Measurements from ENCODE around the gene SPG7. TPM values are rescaled to one million over a fixed set of nuclear protein-coding genes. Genes with fewer than 3 reads are reported as not detected.

SPG7 gene
- total RNA-seq, 1 experiment from 2014 or later: 119 TPM

GRCh38 chr16:89545831-89546574 is 37.8 kb downstream of the SPG7 start:
- no peak overlapping the region for H2AFZ ChIP-seq (ENCODE audit: low read length)
- no peak overlapping the region for H4K91ac ChIP-seq (ENCODE audit: insufficient read length, low read depth, low read length)
- no peak overlapping the region for H2BK120ac ChIP-seq (ENCODE audit: low read depth, low read length, poor library complexity, severe bottlenecking)
- H3K27me3 ChIP-seq (ENCODE audit: insufficient read depth, low read length): no peaks in the 10 kb centered on the region
- H4K8ac ChIP-seq (replicated peaks; ENCODE audit: insufficient read length, low read depth, low read length): no peak overlapping the region
- Mint-ChIP-seq H3K27me3 (ENCODE audit: low read depth) (no peaks in the 10 kb centered on the region), H3K4me1 (no peaks in the 10 kb centered on the region), H3K4me3 (no peak overlapping the region), H3K36me3 (ENCODE audit: insufficient read depth in 1 of 3, low read depth in 3 of 3) (peaks cover 17 to 75% (median 70%) of the 10 kb centered on the region in 3 experiments; a peak in 5 of 7 replicates), H3K27ac (no peak overlapping the region), H3K9me3 (no peaks in the 10 kb centered on the region)
- no peak overlapping the region for H3K23ac ChIP-seq (ENCODE audit: insufficient read length, low read depth, low read length)
- no peaks in the 10 kb centered on the region for H3K79me1 ChIP-seq (ENCODE audit: insufficient read depth, low read depth, low read length, poor library complexity, severe bottlenecking)
- no peaks in the 10 kb centered on the region for H3K79me2 ChIP-seq (ENCODE audit: insufficient read depth, low read length)
- no peak for DNase-seq
- H2BK20ac ChIP-seq (ENCODE audit: low read depth, low read length, poor library complexity, severe bottlenecking): no peak overlapping the region
- WGBS (ENCODE audit: extremely low coverage, insufficient read length, low lambda C conversion rate): no CpG with 5 or more reads among the region's 26 CpGs
- H3K18ac ChIP-seq (ENCODE audit: insufficient read length, low read depth, low read length): no peak overlapping the region
- no peak overlapping the region for H2AK5ac ChIP-seq (ENCODE audit: insufficient read length, low read length)
- H3K4me1 ChIP-seq (ENCODE audit: insufficient read depth, low read length): no peaks in the 10 kb centered on the region
- no peaks in the 10 kb centered on the region for H4K20me1 ChIP-seq (ENCODE audit: control insufficient read depth, insufficient read depth, insufficient read length)
- H3K9ac ChIP-seq (ENCODE audit: extremely low read depth, insufficient read length, low read length): no peak overlapping the region
- no peak overlapping the region for H3K4ac ChIP-seq (ENCODE audit: low read depth, low read length)
- no peak overlapping the region for H2BK5ac ChIP-seq (ENCODE audit: insufficient read length, low read length)
- TF ChIP-seq CTCF (conservative IDR thresholded peaks at IDR 0.05): no peak
- H2BK12ac ChIP-seq (ENCODE audit: insufficient read length, low read depth, low read length): no peak overlapping the region
- no peak overlapping the region for H2BK15ac ChIP-seq (ENCODE audit: low read depth, low read length)
- no peaks in the 10 kb centered on the region for H3K9me3 ChIP-seq (ENCODE audit: control insufficient read depth, low read depth, low read length)
- H4K5ac ChIP-seq (ENCODE audit: insufficient read length, low read depth, low read length): no peak overlapping the region
- no peak overlapping the region for H3T11ph ChIP-seq (ENCODE audit: low read length)
- no peaks in the 10 kb centered on the region for H3K23me2 ChIP-seq (ENCODE audit: insufficient read length, low read depth, low read length, poor library complexity, severe bottlenecking)
- no peak overlapping the region for H3K4me2 ChIP-seq (ENCODE audit: insufficient read depth, insufficient read length, low read length)
- no peak overlapping the region for H3K27ac ChIP-seq (ENCODE audit: insufficient read length, low read depth, low read length)
- no peak overlapping the region for H3K56ac ChIP-seq (ENCODE audit: insufficient read length, low read depth, low read length)
- H3K14ac ChIP-seq (ENCODE audit: insufficient read depth, low read length): no peak overlapping the region
